Esophagus squamous epithelium (tissue), 4 donors: ENCODE measurements around the gene TTC17.

Experiments
- POLR2A ChIP-seq, 4 donors: fragments of 450-650 bp; IDR thresholded peaks; one replicate each; pipeline ENCODE4 v1.6.1; 2017; ENCODE audit warnings: antibody characterized with exemption in 4 of 4, mild to moderate bottlenecking in 4 of 4, moderate library complexity in 3 of 4
- TF ChIP-seq, protein P1 (sequence below), 6 experiments: fragments of 450-650 bp in 4 of 6; fragments of 200-600 bp in 2 of 6; sonication (generic) in 2 of 6; IDR thresholded peaks; one replicate each; pipeline ENCODE4 v1.5.1; 2016 to 2019; ENCODE audit warnings: antibody characterized with exemption in 6 of 6, mild to moderate bottlenecking in 4 of 6, moderate library complexity in 4 of 6

DNA sequence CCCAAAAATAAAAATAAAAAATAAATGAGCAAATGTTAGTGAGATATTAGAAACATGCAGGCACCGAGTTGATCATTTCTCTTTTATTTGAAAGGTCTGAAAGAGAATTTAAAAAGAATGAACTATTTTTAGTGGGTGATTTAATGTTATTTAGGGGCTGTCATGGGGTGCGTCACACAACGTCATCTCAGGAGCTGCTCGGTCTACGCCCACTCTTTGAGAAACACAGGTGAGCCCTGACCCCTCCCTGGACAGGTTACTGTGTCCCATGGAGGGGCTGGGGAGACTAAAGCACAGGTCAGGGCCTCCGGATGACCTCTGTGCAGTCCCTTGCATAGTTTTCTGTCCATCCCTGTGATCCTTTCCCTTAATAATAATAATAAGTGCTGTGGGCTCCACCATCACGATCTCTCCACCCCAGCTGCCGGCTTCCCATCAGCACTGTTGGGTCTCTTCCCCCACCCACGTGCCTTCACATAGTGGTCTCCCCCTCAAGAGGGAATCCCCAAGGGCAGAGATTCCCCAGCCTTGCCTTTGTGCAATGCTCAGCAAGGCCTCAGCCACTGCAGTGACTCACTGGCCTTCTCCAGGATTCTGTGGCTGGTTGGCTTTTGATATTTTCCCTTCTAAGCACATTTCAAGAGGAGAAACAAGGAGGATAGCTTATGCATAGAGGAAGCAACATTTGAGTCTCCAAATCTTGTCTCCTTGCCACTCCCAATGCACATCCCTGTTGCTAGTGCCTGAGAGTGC lies 159.9 kb downstream of the TTC17 start:
- TF ChIP-seq, protein P1, sequence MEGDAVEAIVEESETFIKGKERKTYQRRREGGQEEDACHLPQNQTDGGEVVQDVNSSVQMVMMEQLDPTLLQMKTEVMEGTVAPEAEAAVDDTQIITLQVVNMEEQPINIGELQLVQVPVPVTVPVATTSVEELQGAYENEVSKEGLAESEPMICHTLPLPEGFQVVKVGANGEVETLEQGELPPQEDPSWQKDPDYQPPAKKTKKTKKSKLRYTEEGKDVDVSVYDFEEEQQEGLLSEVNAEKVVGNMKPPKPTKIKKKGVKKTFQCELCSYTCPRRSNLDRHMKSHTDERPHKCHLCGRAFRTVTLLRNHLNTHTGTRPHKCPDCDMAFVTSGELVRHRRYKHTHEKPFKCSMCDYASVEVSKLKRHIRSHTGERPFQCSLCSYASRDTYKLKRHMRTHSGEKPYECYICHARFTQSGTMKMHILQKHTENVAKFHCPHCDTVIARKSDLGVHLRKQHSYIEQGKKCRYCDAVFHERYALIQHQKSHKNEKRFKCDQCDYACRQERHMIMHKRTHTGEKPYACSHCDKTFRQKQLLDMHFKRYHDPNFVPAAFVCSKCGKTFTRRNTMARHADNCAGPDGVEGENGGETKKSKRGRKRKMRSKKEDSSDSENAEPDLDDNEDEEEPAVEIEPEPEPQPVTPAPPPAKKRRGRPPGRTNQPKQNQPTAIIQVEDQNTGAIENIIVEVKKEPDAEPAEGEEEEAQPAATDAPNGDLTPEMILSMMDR (IDR thresholded peaks at IDR 0.05), result no peak
- no peak for TF ChIP-seq POLR2A (IDR thresholded peaks at IDR 0.05)
